Activated CD8-positive, alpha-beta memory T cell treated with anti-CD3 and anti-CD28 coated beads, Interleukin-2, amount 10 ng/mL, durations not matched to agents 7 days and 5 days (primary cell): Measurements from ENCODE around the gene BASP1. TPM values are rescaled to one million over a fixed set of nuclear protein-coding genes. Genes with fewer than 3 reads are reported as not detected.

ENCODE experiments used
- ATAC-seq: fragments of 150-1000 bp; cut with Tn5 transposase; one replicate; pipeline ENCODE4 v1.10.0; 2021; ENCODE audit warnings: moderate library complexity
- CTCF ChIA-PET: fragments of 350-600 bp; sonication (Branson Sonifier 250); formaldehyde crosslinking; loops from one replicate; lab custom pipeline; 2021; ENCODE audit warnings: antibody characterized with exemption; lab: Charles Lee
- DNase-seq: peaks from one replicate; pipeline ENCODE4 v3.0.0-alpha.2; 2020
- H3K27ac Mint-ChIP-seq: one replicate; pipeline ENCODE4 v1.8.0; 2021; ENCODE audit warnings: mild to moderate bottlenecking, mixed read lengths
- H3K27me3 Mint-ChIP-seq: one replicate; pipeline ENCODE4 v1.8.0; 2021; ENCODE audit warnings: mixed read lengths
- H3K36me3 Mint-ChIP-seq: one replicate; pipeline ENCODE4 v1.8.0; 2021; ENCODE audit warnings: mild to moderate bottlenecking, mixed read lengths
- H3K4me1 Mint-ChIP-seq: one replicate; pipeline ENCODE4 v1.8.0; 2021; ENCODE audit warnings: mixed read lengths
- H3K4me3 Mint-ChIP-seq: one replicate; pipeline ENCODE4 v1.8.0; 2021; ENCODE audit warnings: mild to moderate bottlenecking, moderate library complexity, mixed read lengths
- H3K9me3 Mint-ChIP-seq: one replicate; pipeline ENCODE4 v1.8.0; 2022; ENCODE audit warnings: low read depth, mixed read lengths
- total RNA-seq, 2 experiments: library from RNA; stranded (reverse); gene quantifications; one replicate each; pipeline ENCODE4 v1.2.3, GENCODE V29; 2021

BASP1 gene
- total RNA-seq, 2 experiments from 2014 or later: 0.75 TPM; not detected in 1

DNA sequence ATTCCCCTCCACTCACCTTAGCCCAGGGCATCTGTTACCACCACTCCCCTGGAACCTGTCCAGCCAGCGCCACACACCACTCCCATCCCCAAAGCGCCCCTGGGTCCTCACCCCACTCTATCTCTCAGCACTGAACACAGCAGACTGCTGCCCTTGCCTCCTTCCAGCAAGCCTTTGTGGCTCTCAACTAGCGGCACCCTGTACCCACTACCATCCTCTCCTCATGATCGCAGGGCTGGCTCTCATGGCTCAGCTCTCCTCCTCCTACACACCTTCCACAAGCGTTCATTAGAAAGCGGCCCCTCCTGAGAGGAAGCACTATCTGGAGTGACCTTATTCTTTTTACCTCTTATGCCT, 13.3 kb upstream of the BASP1 start:
- ATAC-seq (no peak), DNase-seq (no peak)
- H3K9me3 Mint-ChIP-seq: no peaks in the 10 kb centered on the region
- H3K27ac Mint-ChIP-seq: no peak overlapping the region
- CTCF ChIA-PET: no interaction called here
- H3K4me1 Mint-ChIP-seq: no peaks in the 10 kb centered on the region
- H3K27me3 Mint-ChIP-seq: no peaks in the 10 kb centered on the region
- no peaks in the 10 kb centered on the region for H3K36me3 Mint-ChIP-seq
- no peak overlapping the region for H3K4me3 Mint-ChIP-seq

DNA sequence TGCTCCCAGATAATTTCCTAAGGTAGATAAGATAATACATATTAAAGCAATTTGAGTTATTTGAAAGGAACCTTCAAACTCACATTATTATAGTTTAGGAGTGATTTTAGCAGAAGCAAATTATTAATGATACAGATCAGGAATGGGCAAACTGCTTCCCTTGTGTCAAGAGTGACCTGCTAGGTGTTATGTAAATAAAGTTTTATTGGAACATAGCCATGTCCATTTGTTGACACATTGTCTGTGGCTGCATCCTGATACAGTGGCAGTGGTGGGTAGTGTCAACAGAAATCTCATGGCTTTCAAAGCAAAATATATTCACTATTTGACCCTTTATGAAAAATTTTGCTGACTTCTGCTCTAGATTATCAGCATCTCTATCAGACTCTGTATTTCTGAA, 11.4 kb upstream of the BASP1 start:
- DNase-seq (no peak), ATAC-seq (no peak)
- H3K27me3 Mint-ChIP-seq: no peaks in the 10 kb centered on the region
- H3K9me3 Mint-ChIP-seq: no peaks in the 10 kb centered on the region
- H3K4me3 Mint-ChIP-seq: no peak overlapping the region
- H3K36me3 Mint-ChIP-seq: no peaks in the 10 kb centered on the region
- no peaks in the 10 kb centered on the region for H3K4me1 Mint-ChIP-seq
- H3K27ac Mint-ChIP-seq: no peak overlapping the region
- CTCF ChIA-PET: no interaction called here

DNA sequence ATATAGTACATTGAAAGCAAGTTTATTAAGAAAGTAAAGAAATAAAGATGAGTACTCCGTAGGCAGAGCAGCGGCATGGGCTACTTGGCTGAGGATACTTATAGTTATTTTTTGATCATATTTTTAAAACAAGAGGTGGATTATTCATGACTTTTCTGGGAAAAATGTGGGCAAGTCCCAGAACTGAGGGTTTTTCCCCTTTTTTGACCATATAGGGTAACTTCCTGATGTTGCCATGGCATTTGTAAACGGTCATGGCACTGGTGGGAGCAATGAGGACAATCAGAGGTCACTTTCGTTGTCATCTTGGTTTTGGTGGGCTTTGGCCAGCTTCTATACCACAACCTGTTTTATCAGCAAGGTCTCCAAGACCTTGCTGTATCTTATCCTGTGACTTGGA, 5.2 kb upstream of the BASP1 start:
- CTCF ChIA-PET: no interaction called here
- Mint-ChIP-seq H3K36me3 (no peaks in the 10 kb centered on the region), H3K4me3 (no peak overlapping the region), H3K9me3 (no peaks in the 10 kb centered on the region), H3K27ac (no peak overlapping the region), H3K4me1 (peaks cover 4% of the 10 kb centered on the region), H3K27me3 (peaks cover 26% of the 10 kb centered on the region)
- no peak for ATAC-seq
- no peak for DNase-seq

DNA sequence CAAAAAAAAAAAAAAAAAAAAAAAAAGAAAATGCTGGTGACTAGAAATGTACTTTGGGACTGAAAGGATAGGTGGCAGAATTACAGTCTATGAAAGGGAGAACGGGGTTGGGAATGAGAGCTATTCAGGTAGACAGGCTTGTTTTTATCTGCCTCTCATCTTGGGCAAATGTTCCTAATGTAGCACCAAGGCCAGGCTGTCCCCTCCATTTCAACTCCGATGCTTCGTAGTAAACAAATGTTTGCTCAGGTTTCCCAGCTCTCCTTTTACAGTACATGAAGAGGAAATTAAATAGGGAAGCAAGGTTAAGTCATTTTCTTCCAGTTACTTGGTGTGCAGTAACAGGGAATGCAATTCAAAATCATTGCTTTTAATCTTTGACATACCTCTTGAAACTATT, 4.4 kb upstream of the BASP1 start:
- H3K4me1 Mint-ChIP-seq: peaks cover 4% of the 10 kb centered on the region
- DNase-seq: no peak
- ATAC-seq: no peak
- CTCF ChIA-PET: no interaction called here
- no peak overlapping the region for H3K27ac Mint-ChIP-seq
- H3K4me3 Mint-ChIP-seq: no peak overlapping the region
- H3K27me3 Mint-ChIP-seq: peaks cover 26% of the 10 kb centered on the region
- no peaks in the 10 kb centered on the region for H3K9me3 Mint-ChIP-seq
- H3K36me3 Mint-ChIP-seq: no peaks in the 10 kb centered on the region

DNA sequence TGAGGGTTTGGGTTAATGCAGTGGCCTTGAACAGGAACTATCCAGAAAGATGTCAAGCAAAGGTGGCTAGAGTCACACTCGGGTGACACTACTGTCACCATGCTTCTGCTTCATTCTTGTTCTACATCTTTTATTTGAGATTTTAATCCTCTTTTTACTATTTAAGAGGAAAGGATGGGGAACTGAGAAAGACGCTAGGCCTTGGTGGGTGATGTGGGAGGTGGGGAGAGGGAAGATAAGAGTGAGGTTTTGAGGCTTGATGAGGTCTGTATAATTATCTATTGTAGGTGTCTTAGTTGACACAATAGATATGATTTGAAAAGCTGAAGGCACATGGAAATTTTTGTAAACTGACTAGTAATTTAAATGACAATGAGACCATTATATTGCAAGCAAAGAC, 3.5 kb upstream of the BASP1 start:
- DNase-seq (no peak), ATAC-seq (no peak)
- Mint-ChIP-seq H3K27ac (no peak overlapping the region), H3K36me3 (no peaks in the 10 kb centered on the region), H3K4me1 (peaks cover 4% of the 10 kb centered on the region), H3K9me3 (no peaks in the 10 kb centered on the region), H3K4me3 (no peak overlapping the region), H3K27me3 (peaks cover 33% of the 10 kb centered on the region)
- CTCF ChIA-PET: interaction anchor here (1.4 kb wide), 1 partner anchor 25 kb away, joined by 4 read pairs; no protein-coding TSS in a partner anchor

DNA sequence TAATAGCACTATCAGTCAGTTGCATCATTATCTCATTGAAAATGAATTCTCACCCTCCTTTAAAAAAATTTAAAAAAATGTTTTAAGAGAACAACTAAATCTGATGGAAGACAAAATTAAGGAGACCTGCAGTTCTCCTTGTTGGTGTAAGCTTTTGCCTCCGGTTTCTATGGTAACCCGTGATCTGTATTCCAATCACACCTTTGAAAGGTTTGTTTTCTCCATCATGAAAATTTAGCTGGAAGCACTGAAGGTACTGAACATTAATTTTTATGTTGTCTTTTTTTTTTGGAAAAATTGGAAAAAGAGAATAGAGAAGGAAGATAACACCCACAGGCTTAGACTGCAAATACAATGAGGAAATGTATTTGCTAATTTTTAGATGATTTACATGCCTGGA, 2.5 kb upstream of the BASP1 start:
- Mint-ChIP-seq H3K9me3 (no peaks in the 10 kb centered on the region), H3K27me3 (peaks cover 43% of the 10 kb centered on the region), H3K36me3 (peaks cover 2% of the 10 kb centered on the region), H3K27ac (no peak overlapping the region), H3K4me3 (no peak overlapping the region), H3K4me1 (peaks cover 4% of the 10 kb centered on the region)
- ATAC-seq (no peak), DNase-seq (no peak)
- CTCF ChIA-PET: interaction anchor here (0.6 kb wide), 1 partner anchor 653 kb away, joined by 3 read pairs; no protein-coding TSS in a partner anchor

DNA sequence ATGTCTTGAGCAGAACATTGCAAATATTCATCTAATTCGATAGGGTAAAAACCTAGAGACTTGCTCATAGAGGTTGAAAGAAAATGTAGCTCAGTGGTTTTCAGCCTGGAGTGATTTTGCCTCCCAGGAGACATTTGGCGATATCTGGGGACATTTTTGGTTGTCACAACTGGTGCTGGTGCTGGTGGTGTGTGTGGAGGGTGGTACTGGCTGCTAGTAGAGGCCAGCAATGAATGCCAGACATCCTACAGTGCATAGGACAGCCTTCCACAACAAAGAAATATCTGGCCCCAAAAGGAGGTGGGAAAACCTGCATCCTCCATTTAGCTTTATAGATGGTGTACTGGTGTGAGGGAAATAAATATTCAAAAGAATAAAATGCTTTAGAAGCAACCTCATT, 2.1 kb upstream of the BASP1 start:
- Mint-ChIP-seq H3K27ac (no peak overlapping the region), H3K4me3 (no peak overlapping the region), H3K9me3 (no peaks in the 10 kb centered on the region), H3K36me3 (peaks cover 2% of the 10 kb centered on the region), H3K27me3 (peaks cover 46% of the 10 kb centered on the region), H3K4me1 (peaks cover 4% of the 10 kb centered on the region)
- no peak for ATAC-seq
- no peak for DNase-seq
- CTCF ChIA-PET: interaction anchor here (0.6 to 1.2 kb wide), 3 partner anchors 14 to 652 kb away, joined by 3 read pairs; no protein-coding TSS in a partner anchor

DNA sequence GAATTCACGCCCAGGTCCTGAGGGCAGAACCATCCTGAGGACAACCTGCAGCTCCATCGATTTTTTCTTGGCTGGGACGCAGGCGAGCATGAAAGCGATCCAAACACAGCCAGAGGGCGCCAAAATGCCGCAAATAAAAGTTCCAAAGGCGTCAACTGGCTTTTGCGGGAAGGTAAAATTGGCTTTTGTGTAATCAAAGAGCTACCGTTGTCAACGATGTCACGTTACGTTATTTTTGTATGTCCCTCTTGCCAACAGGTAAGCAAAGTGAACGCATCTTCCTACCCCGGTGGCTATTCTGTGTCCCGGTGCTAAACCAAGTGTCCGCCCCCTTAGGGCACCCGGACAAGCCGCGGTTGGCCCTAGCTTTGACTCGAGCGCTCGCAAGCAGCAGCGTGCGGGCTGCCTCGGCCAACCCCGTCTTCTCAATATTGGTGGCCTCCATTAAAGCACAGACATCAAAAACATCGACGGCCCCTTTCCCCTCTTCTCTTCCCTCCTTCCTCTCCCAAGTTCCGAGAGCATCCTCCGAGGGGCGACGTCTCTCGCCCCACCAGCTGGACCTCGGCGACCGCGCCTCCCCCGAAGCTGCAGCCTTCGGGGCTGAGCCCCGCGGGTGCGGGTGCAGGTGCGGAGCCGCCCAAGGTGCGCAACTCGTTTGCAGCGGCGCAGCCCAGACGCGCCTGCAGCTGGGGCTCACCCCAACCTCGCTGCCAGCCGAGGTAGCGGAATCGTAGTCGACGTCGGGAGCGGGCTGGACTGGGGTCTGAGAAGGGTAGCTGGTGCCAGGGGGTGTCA, 1.1 kb upstream of the BASP1 start:
- H3K4me1 Mint-ChIP-seq: peaks cover 4% of the 10 kb centered on the region
- ATAC-seq: no peak

DNA sequence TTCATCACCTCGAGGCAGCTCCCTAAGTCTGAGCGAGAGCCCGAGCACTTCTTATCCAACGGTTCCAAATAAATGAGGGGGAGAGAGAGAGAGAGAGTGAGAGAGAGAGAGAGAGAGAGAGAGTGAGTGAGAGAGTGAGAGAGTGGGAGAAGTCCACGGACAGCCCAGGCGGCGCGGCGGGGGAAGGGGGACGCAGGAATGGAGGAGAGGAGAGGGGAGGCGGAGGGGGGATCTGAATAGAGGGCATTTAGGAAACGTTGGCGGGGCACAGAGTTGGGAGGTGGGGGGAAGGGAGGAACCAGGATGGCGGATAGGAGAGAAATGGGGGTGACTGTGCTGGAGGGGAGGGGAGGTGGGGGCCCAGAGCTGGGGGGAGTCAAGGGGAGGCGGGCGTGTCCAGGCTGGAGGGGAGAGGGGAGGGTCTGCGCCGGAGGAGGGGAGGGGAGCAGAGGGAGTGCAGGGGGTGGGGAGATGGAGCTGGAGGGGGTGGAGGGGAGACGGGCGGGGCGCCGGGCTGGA, 398 bp upstream of the BASP1 start:
- H3K27me3 Mint-ChIP-seq: peaks cover 46% of the 10 kb centered on the region
- no peaks in the 10 kb centered on the region for H3K9me3 Mint-ChIP-seq
- DNase-seq: no peak
- no peak overlapping the region for H3K4me3 Mint-ChIP-seq
- no peak for ATAC-seq
- peaks cover 4% of the 10 kb centered on the region for H3K4me1 Mint-ChIP-seq
- no peak overlapping the region for H3K27ac Mint-ChIP-seq
- CTCF ChIA-PET: interaction anchor here (1.3 kb wide), 1 partner anchor 8 kb away, joined by 4 read pairs; no protein-coding TSS in a partner anchor
- H3K36me3 Mint-ChIP-seq: peaks cover 2% of the 10 kb centered on the region

More for the DNA sequence above, 1.1 kb upstream of the BASP1 start:
- Mint-ChIP-seq H3K4me3 (no peak overlapping the region), H3K27me3 (peaks cover 46% of the 10 kb centered on the region), H3K9me3 (no peaks in the 10 kb centered on the region), H3K36me3 (peaks cover 2% of the 10 kb centered on the region), H3K27ac (peak overlapping the region; percentile 57)
- DNase-seq: peak; percentile 51
- CTCF ChIA-PET: interaction anchor here (1.1 to 1.3 kb wide), 3 partner anchors 8 to 26 kb away, joined by 3 to 4 read pairs (median 3); no protein-coding TSS in a partner anchor

DNA sequence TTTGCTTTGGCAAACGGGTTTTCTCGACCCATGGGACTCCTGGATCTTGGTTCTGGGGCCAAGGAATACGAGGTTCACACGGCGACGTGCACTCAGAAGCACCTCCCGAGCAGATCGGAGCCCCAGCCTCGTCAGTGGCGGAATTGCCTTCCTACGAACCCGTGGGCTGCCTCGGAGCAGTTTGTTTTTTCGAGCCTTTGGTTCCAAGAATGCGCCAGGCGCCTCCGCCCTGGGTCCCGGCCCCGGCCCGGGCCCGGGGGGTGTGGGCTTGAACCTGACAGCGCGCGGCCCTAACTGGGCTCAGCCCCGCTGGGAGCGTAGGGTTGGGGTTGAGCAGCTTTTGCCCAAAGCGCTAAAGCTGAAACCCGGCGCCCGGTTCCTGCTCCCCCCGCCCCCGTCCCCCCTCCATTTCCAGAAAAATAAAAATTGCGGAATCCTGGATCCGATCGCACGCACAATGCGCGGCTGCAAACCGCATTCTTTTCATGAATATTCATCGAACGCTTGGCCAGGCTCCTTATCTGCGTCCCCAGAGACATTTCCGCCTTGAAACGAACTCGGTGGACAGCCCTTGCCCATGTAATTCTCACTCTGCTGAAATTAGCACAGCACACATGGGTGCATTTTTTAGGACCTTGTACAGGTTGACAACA, 1.0 kb downstream of the BASP1 start:
- no peak overlapping the region for H3K4me3 Mint-ChIP-seq
- DNase-seq: no peak
- H3K27ac Mint-ChIP-seq: no peak overlapping the region
- no peak for ATAC-seq
- CTCF ChIA-PET: no interaction called here
- no peaks in the 10 kb centered on the region for H3K9me3 Mint-ChIP-seq
- H3K27me3 Mint-ChIP-seq: peaks cover 46% of the 10 kb centered on the region
- H3K36me3 Mint-ChIP-seq: peaks cover 2% of the 10 kb centered on the region
- H3K4me1 Mint-ChIP-seq: peaks cover 4% of the 10 kb centered on the region

DNA sequence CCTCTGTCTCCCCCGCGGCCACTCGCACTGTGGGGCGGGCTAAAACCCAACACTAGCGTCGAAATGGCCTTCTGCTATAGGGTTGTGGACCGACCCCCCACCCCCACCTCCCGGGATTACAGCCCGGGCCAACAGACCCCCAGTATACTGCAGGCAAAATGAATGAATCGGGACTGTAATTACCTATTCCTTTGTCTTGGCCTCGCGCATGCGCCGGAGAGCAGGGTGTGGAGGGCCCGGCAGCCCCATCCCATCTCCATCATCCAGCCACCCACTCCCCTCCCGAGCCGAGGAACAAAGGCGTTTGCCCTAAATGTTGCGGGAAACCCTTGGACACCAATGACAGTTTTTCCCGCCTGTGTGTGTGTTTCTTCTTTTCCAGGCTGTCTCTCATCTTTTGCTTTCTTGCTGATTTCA, 1.6 kb downstream of the BASP1 start:
- peaks cover 44% of the 10 kb centered on the region for H3K27me3 Mint-ChIP-seq
- peaks cover 2% of the 10 kb centered on the region for H3K36me3 Mint-ChIP-seq
- no peak overlapping the region for H3K27ac Mint-ChIP-seq
- no peak overlapping the region for H3K4me3 Mint-ChIP-seq
- H3K4me1 Mint-ChIP-seq: peaks cover 4% of the 10 kb centered on the region
- CTCF ChIA-PET: no interaction called here
- DNase-seq: no peak
- no peaks in the 10 kb centered on the region for H3K9me3 Mint-ChIP-seq
- no peak for ATAC-seq

DNA sequence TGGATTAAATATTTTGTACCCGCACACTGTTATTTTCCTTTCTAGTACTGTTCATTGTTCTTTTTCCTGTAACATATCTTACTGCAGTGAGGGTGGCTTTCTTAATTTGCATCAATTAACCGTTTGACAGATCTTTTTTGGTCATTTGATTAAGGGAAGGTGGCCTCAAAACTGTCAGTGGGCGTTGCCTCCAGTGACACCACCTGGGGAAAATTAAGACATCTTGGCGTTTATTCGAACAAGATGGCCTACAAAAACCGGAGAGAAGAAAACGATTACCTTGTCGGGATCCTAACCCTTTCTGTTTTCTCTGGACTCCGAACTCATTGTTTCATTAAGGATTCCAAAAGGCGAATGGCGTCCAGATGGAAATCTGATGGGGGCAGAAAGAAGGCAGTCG, 2.0 kb downstream of the BASP1 start:
- Mint-ChIP-seq H3K9me3 (no peaks in the 10 kb centered on the region), H3K4me1 (peaks cover 4% of the 10 kb centered on the region), H3K4me3 (no peak overlapping the region), H3K36me3 (peaks cover 2% of the 10 kb centered on the region), H3K27ac (no peak overlapping the region), H3K27me3 (peaks cover 42% of the 10 kb centered on the region)
- no peak for DNase-seq
- CTCF ChIA-PET: no interaction called here
- no peak for ATAC-seq

DNA sequence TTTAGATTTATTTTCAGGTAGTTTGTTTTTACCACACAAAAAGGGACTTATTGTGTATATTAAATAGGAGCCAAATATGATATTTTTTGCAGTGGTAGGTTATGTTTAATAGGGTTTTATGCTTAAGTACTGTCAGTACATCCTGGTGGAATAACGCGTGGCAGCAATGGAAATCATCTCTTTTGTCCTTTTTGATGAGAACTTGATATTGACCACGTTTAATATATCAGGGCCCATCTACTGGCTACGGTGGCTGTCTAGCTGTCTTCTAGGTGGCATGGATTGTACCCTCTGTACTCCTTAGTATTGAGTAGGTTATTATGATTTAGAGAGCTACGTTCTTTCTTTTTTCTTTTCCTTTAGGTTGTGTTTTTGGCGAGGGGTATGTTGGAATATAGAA, 2.6 kb downstream of the BASP1 start:
- Mint-ChIP-seq H3K27me3 (peaks cover 41% of the 10 kb centered on the region), H3K36me3 (peaks cover 2% of the 10 kb centered on the region), H3K27ac (no peak overlapping the region), H3K4me1 (peaks cover 4% of the 10 kb centered on the region), H3K9me3 (no peaks in the 10 kb centered on the region), H3K4me3 (no peak overlapping the region)
- DNase-seq (no peak), ATAC-seq (no peak)
- CTCF ChIA-PET: no interaction called here

DNA sequence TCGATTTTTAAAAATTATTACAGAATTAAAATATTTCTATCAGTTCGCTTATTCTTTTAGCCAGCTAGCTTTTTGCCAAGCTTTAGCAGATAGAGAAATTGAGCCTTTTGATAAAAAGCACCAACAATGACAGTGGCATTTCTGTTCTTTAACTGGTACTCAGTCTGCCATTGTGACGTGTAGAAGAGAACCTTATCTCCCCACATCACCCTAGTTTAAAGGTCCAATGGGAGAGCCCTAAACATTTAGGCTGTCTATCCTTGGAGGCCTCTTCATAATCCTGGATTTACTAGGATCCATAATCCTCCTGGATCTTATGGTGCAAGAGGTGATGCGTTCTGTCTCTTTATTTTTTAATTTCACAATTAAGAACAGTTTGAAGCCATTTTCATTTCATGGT, 3.0 kb downstream of the BASP1 start:
- ATAC-seq: no peak
- CTCF ChIA-PET: no interaction called here
- H3K4me1 Mint-ChIP-seq: peaks cover 4% of the 10 kb centered on the region
- no peaks in the 10 kb centered on the region for H3K9me3 Mint-ChIP-seq
- no peak for DNase-seq
- no peak overlapping the region for H3K27ac Mint-ChIP-seq
- H3K36me3 Mint-ChIP-seq: peaks cover 2% of the 10 kb centered on the region
- H3K27me3 Mint-ChIP-seq: peaks cover 36% of the 10 kb centered on the region
- no peak overlapping the region for H3K4me3 Mint-ChIP-seq
